NCI-H1436 treated with DMSO at 0.1 percent for 48 hours (cell line): ENCODE measurements around the gene COQ7.

Experiments used
- DNase-seq: peaks from one replicate; lab custom pipeline; 2025; lab: John Stamatoyannopoulos, UW

The COQ7 gene

DNA sequence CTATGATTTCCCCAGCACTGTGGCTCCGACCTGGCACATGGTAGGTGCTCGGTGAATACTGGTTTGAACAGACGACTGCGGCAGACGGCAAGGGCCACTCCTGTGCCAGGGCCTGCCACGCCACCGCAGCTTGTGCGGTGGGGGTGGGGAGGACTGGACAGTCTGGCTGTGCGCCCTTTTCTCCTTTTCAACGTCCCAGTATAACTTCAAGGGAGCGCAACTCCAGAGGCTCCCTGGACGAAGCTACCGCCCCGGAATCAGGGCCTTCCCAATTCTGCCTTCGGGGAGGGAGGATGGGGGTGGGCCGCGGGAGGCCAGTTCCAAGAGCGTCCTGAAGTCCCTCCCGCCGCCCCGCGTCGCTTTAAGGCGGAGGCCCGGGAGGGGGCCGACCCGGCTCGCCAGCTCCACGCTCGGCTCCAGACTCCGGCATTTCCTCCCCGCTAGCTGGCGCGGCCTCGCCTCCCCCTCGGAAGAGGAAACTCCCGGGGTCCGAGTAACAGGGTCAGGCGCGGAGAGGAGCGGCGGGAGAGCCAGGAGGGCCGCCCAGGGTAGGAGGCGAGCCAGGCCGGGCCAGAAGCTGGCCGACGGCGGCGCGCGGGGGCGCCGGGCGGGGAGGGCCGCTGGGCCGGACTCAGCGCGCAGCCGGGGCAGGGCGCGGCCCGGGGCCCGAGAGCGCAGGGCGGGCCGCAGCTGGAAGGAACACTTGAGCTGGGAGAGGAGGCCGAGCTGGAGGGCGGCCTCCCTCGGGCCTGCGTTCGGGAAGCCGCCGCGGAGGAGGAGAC, 46.4 kb downstream of the COQ7 start, which contains the start of gene ITPRIPL2:
ITPRIPL2 (plus strand) TSS at position 388 of the 782 bp plus-strand sequence. CDS start 498 bp downstream, outside the sequence.
- no peak for DNase-seq

DNA sequence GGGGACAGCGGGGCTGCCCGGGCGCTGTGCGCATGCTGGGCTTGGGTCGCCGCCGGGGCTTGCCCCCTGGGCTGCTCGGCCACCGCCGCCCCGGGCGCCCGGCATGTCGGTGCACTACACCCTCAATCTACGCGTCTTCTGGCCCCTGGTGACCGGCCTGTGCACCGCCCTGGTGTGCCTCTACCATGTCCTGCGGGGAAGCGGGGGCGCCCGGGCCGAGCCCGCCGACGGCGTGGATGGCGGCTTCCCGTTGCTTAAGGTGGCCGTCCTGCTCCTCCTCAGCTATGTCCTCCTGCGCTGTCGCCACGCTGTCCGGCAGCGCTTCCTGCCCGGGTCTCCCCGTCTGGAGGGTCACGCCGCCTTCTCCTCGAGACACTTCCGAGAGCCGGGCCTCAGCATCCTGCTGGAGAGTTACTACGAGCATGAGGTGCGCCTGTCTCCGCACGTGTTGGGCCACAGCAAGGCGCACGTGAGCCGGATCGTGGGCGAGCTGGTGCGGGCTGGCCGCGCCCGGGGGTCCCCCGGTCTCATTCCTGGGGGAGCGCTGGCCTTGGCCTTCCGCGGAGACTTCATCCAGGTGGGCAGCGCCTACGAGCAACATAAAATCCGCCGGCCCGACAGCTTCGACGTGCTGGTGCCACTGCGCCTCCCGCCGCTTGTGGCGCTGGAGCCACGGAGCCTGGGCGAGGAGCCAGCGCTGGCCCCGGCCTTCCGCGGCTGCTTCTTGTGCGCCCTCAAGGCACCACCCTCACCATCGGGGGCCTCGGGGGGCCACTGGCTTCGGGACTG, 47.1 kb downstream of the COQ7 start:
- DNase-seq, result no peak

DNA sequence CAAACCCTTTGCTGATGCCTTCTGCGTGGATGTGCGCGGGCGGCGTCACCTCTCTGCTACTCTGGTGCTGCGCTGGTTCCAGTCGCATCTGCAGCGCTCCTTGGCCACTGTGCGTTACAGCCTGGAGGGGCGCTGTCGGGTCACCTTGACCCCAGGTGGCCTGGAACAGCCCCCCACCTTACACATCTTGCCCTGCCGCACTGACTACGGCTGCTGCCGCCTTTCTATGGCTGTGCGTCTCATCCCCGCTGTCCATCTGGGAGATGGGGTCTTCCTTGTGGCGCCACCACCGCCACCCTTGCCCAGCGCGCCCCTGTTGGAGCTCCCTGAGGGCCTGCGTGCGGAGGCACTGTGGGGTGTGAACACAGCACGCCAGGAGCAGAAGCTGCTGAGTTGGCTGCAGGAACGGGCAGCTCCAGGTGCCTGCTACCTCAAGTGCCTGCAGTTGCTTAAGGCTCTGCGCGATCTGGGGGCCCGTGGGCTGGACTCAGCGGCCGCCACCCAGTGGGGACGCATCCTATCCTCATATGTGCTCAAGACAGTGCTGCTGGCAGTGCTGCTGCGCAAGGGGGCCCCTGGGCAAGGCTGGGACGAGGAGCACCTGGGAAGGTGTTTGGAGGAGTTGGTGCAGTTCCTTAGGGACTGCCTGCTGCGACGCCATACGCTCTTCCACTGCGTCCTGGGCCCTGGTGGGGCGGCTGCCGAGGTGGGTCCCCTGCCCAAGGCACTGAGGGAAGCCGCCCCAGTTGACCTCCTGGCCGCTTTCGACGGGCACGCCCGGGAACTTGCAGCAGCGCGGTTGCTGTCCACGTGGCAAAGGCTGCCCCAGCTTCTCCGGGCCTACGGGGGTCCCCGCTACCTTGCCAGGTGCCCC, 48.0 kb downstream of the COQ7 start:
- no peak for DNase-seq

DNA sequence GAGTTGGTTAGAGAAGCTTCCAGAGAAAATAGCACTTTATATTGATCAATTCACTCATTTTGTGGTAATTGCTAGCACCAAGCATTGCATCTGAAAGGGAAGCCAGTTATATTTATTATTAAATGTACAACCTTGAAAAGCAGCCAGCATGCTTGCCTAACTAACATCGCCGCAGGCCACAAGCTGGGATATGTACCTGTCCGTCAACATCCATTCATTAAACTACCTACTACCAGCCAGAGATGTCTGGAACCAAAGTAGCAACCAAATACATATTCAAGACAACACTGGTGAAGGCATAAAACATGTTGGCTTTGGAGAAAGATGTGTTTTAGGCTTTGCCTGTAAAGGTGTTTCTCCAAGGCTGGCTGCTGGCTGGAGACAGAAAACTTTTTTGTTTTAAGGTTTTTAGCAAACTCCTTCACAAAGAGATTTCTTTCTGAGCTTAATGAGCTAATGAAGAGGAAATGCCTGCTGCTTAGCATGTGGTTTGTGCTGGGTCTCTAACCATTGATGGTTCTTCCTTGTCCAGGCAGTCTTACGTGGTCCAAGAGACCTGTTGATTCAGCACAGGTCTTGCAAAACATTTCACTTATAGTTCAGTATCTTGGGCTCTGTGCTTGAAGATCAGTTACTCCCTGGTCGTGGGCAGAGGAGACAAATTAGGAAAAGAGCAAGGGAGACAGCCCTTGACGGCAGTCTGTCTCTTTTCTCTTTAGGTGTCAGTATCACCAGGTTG, 49.5 kb downstream of the COQ7 start:
- DNase-seq, result no peak

DNA sequence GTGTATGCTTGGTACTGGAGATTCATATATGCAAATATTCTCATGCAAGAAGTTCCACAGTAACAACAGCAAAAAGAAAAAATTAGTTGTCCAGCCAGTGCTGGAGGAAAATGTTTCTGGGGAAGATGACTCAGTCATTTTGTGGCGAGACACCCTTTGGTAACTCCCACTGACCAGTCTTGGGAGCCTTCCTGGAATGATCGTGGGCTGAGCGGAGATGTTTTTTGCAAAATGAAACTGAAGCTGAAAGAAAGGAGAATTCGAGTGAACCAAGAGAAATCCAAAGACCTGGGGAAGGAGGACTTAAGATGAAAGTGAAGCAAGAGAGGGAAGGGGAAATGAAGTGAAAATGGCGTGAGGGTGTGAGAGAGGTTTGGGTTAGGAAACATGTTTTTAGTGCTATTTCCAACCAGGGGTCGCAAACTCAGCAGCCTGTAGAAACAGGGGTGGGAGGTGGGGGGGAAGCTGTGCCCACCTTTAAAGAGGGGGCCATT, 51.6 kb downstream of the COQ7 start:
- no peak for DNase-seq

DNA sequence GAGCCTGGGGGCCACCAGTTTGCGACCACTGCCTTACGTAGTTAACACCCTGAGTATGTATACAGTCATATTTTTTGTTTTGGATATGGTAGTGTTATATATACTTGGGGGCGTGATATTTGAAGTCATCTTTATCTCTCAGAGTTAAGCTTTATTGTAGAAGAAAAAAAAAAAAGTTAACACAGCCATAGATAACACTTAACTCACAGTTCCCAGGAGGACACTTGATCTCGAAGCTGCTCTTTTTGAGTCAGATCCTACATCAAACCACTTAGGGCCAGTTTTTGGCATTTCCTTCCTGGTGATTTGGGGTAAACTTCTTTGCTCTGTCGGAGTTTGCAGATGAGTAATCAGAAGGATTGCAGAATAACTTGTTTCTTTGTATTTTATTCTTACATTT, 52.1 kb downstream of the COQ7 start:
- DNase-seq, result no peak

DNA sequence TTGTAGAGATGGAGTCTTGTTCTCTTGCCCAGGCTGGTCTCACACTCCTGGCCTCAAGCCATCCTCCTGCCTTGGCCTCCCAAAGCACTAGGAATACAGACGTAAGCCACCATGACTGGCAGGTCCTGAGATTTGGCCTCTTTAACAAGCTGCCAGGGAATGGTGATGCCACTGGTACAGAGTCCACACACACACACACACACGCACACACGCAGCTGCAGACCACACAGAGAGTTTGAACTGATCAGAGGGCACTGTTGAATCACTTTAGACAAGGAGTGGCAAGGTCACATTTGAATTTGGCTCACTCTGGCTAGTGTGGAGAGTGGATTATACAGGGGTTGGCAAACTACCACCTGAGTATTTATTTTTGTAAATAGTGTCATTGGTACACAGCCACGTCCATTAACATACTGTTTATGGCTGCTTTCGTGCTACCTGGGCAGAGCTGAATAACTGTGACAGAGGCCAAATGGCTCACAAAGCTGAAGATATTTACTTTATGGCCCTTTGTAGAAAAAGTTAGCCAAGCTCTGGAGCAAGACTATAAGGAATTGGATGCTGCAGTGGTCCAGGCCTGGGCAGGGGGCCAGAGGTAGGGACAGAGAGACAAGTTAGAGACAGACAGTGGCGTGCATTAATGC, 56.2 kb downstream of the COQ7 start:
- DNase-seq, result no peak

DNA sequence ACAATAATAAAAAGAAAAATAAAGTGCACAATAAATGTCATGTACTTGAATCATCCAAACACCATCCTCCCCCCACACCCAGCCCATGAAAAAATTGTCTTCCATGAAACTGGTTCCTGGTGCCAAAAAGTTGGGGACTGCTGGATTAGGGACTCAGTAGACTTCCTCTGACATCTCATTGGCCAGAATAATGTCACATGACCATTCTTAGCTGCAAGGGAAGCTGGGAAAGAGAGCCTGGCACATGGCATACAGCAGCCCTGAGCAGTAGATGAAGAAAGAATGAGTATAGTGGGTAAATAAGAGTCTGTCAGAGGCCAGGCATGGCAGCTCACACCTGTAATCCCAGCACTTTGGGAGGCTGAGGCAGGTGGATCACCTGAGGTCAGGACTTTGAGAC, 58.9 kb downstream of the COQ7 start:
- DNase-seq, result no peak

DNA sequence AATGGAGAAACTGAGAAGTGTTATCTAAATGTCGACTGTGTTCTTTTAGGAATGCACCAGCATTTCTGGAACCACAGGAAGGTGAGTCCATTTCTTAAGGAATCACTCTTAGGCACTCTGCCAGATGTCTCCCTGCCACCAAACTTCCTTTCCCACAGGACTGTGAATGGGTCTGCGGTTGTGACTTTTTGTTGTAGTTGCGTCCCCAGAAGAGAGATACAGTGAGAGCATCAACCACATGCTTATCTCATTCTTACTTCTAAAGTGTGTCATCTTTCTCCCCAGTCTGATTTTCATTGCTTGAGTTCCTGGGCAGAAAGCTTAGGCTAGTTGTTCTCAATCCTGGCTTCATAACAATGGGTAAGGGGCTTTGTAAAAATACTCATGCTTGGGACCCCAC, 59.8 kb downstream of the COQ7 start:
- no peak for DNase-seq

DNA sequence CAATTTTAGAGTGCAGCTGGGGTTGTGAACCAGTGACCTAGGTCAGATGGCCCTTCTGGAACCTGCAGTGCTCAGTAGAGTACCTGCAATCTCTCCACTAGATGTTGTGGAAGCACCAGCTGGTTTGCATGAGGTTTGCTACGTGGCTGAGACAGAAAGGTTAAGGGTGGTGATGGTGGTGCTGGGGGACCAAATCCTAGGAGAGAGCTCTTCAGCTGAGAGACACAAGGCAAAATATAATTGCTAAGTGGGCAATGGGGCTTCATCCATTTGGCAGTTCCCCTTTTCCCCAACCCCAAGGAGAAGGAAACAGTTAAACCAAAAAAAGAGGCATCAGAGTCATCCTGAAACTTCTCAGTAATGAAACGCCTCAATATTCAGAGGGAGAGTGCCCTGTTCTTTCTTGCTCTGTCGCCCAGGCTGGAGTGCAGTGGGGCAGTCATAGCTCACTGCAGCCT, 60.3 kb downstream of the COQ7 start:
- no peak for DNase-seq

DNA sequence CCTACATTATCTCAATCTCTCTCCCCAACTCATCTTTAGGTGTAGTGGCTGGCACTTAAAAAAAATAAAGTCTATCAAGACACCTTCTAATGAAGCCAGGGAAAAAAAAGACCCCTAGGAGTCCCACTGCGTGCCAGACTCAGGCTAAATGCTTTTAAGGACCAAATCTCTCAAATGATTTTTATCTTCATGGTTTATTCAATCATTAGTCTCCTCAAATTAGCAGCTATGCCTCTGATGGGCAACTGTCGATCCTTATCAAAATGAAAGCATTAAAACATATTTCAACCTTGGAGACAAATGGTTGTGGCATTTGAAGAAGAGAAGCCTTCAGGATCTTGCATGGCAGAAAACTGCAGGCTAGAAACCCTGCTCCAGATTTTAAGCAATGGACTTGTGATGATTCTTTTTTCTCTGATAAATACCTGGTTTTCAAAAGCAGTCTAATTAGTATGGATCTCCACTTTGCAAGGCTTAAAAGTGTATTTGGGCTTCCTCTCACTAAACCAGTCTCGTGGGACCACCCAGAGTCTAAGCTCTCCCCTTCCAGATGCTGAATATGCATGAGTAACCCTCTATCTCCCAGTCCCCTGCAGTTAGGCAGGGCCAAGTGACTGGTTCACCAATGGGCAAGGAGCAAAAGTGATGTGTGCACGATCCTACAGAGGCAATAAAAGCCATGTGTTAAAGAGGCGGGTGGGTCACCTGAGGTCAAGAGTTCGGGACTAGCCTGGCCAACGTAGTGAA, 61.2 kb downstream of the COQ7 start:
- DNase-seq, result no peak
